Measurements from ENCODE around the gene IRX3. TPM values are rescaled to one million over a fixed set of nuclear protein-coding genes. Genes with fewer than 3 reads are reported as not detected.

The IRX3 gene
- total RNA-seq, 1 donor from 2014 or later: 4.1 TPM

DNA sequence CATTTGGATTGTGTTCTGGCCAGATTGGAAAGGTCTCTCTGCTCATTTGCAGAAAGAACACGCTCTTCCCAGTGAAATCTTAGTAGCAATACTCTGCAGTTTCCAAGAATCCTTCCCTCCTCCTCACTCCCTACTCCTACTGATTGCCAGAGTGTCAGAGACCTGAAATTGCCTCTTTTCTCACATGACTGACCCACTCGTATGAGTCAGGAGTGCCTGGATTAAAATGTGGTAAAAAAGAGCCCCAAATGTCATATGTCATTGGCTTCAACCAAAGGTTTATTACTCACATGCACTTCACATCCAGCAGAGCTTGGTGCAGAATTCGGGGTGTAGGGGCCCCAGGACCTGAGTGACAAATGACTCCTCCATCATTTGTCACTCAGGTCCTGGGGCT is 39.7 kb upstream of the IRX3 start:
- Mint-ChIP-seq H3K36me3 (ENCODE audit: insufficient read depth) (no peaks in the 10 kb centered on the region), H3K4me1 (ENCODE audit: low read depth) (no peaks in the 10 kb centered on the region), H3K27ac (no peak overlapping the region), H3K4me3 (ENCODE audit: low read depth) (no peak overlapping the region), H3K9me3 (ENCODE audit: low read depth) (no peaks in the 10 kb centered on the region), H3K27me3 (peaks cover 47% of the 10 kb centered on the region)
- DNase-seq (ENCODE audit: low spot score, unreplicated experiment): no peak
- TF ChIP-seq, protein P1, sequence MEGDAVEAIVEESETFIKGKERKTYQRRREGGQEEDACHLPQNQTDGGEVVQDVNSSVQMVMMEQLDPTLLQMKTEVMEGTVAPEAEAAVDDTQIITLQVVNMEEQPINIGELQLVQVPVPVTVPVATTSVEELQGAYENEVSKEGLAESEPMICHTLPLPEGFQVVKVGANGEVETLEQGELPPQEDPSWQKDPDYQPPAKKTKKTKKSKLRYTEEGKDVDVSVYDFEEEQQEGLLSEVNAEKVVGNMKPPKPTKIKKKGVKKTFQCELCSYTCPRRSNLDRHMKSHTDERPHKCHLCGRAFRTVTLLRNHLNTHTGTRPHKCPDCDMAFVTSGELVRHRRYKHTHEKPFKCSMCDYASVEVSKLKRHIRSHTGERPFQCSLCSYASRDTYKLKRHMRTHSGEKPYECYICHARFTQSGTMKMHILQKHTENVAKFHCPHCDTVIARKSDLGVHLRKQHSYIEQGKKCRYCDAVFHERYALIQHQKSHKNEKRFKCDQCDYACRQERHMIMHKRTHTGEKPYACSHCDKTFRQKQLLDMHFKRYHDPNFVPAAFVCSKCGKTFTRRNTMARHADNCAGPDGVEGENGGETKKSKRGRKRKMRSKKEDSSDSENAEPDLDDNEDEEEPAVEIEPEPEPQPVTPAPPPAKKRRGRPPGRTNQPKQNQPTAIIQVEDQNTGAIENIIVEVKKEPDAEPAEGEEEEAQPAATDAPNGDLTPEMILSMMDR (IDR thresholded peaks at IDR 0.05; ENCODE audit: unreplicated experiment): no peak

- H3K27ac Mint-ChIP-seq: no peak overlapping the region
- H3K4me1 Mint-ChIP-seq (ENCODE audit: low read depth): no peaks in the 10 kb centered on the region
- no peak overlapping the region for H3K4me3 Mint-ChIP-seq (ENCODE audit: low read depth)
- DNase-seq (ENCODE audit: low spot score, unreplicated experiment): no peak
- no peaks in the 10 kb centered on the region for H3K36me3 Mint-ChIP-seq (ENCODE audit: insufficient read depth)
- TF ChIP-seq, protein P1 (IDR thresholded peaks at IDR 0.05; ENCODE audit: unreplicated experiment): no peak
- peaks cover 44% of the 10 kb centered on the region for H3K27me3 Mint-ChIP-seq
- H3K9me3 Mint-ChIP-seq (ENCODE audit: low read depth): no peaks in the 10 kb centered on the region
Measured at GRCh38 chr16:54325616-54326265, 39.2 kb upstream of the IRX3 start.

GRCh38 chr16:54324716-54325115 is 38.1 kb upstream of the IRX3 start:
- TF ChIP-seq, protein P1 (IDR thresholded peaks at IDR 0.05; ENCODE audit: unreplicated experiment): no peak
- no peak overlapping the region for H3K27ac Mint-ChIP-seq
- no peak for DNase-seq (ENCODE audit: low spot score, unreplicated experiment)
- peaks cover 42% of the 10 kb centered on the region for H3K27me3 Mint-ChIP-seq
- no peak overlapping the region for H3K4me3 Mint-ChIP-seq (ENCODE audit: low read depth)
- no peaks in the 10 kb centered on the region for H3K4me1 Mint-ChIP-seq (ENCODE audit: low read depth)
- no peaks in the 10 kb centered on the region for H3K36me3 Mint-ChIP-seq (ENCODE audit: insufficient read depth)
- H3K9me3 Mint-ChIP-seq (ENCODE audit: low read depth): no peaks in the 10 kb centered on the region

DNA sequence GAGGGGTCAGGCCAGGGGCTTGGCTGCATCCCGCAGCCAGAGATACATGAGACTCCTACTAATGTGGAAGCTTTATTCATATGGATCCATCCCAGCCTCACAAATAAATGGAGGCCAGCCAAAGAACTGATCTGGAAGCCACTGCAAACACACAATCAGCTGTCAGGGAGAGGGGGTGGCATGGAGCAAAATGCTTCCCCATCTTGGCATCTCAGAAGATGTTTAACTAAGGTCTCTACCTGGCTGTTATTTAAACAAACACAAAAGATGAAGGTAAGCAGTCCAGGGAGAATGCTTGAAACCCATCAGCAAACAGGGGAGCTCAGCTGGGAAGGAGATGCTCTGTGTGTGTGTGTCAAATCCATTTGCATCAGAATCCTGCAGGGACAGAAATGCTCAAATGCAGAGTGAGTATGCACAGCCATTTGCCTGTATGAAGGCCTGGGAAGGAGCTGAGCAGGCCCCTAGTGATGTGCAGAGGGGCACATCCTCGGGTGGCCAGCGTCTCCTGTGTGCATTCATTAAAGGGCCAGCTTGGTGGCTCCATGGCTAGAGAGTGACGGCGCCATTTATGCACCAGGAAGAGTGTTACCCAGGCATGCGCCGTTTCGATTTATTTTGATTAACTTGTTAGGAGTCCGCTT is 34.2 kb upstream of the IRX3 start:
- TF ChIP-seq, protein P1 (IDR thresholded peaks at IDR 0.05; ENCODE audit: unreplicated experiment): no peak
- Mint-ChIP-seq H3K36me3 (ENCODE audit: insufficient read depth) (no peaks in the 10 kb centered on the region), H3K4me3 (ENCODE audit: low read depth) (no peak overlapping the region), H3K9me3 (ENCODE audit: low read depth) (no peaks in the 10 kb centered on the region), H3K27ac (no peak overlapping the region), H3K27me3 (peaks cover 25% of the 10 kb centered on the region), H3K4me1 (ENCODE audit: low read depth) (no peaks in the 10 kb centered on the region)
- DNase-seq (ENCODE audit: low spot score, unreplicated experiment): no peak

DNA sequence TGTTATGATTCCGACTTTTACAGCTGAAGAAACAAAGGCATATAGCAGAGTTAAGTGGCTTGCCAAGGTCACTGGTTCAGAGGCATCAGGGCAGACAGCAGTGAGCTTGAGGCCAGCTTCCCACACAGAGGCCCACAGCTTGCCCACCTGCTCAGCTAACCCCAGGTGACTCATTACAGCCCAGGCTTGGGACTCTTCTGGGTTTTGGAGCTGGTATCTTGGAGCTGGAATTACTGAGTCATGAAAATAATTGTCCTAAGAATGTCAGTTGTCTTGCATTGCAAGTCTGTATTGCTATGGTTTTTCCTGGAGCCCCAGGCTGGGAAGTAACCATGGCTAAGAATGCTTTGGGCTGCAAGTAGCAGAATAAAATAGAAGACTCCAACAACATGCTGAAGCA is 32.4 kb upstream of the IRX3 start:
- no peaks in the 10 kb centered on the region for H3K36me3 Mint-ChIP-seq (ENCODE audit: insufficient read depth)
- H3K9me3 Mint-ChIP-seq (ENCODE audit: low read depth): no peaks in the 10 kb centered on the region
- no peak for DNase-seq (ENCODE audit: low spot score, unreplicated experiment)
- H3K4me3 Mint-ChIP-seq (ENCODE audit: low read depth): no peak overlapping the region
- H3K27ac Mint-ChIP-seq: no peak overlapping the region
- H3K27me3 Mint-ChIP-seq: peaks cover 27% of the 10 kb centered on the region
- no peaks in the 10 kb centered on the region for H3K4me1 Mint-ChIP-seq (ENCODE audit: low read depth)
- TF ChIP-seq, protein P1 (IDR thresholded peaks at IDR 0.05; ENCODE audit: unreplicated experiment): no peak

Data from progenitor cell of endocrine pancreas (in vitro differentiated cells).